ENCODE data around the gene CHST3. TPM values are rescaled to one million over a fixed set of nuclear protein-coding genes. Genes with fewer than 3 reads are reported as not detected.
A peak's percentile ranks its signal among the peaks of the same experiment; 100 is the strongest.

CHST3 gene
- total RNA-seq, 1 donor: 43.1 TPM

- Histone ChIP-seq H3K4me3 (ENCODE audit: insufficient read depth, low read length) (no peak overlapping the region), H2AFZ (ENCODE audit: low read length) (no peak overlapping the region), H3K27me3 (ENCODE audit: insufficient read depth, low read length) (peaks cover 16% of the 10 kb centered on the region), H3K9me3 (ENCODE audit: low read depth, low read length) (no peaks in the 10 kb centered on the region), H3K4me2 (ENCODE audit: insufficient read depth, low read length) (no peak overlapping the region), H3K36me3 (ENCODE audit: insufficient read depth, low read length) (no peaks in the 10 kb centered on the region), H3K79me2 (ENCODE audit: insufficient read depth, low read length) (no peaks in the 10 kb centered on the region), H4K20me1 (ENCODE audit: insufficient read depth, low read length) (no peaks in the 10 kb centered on the region), H3K4me1 (ENCODE audit: insufficient read depth, low read length) (peaks cover 3% of the 10 kb centered on the region), H3K27ac (ENCODE audit: low read depth, low read length) (no peak overlapping the region)
- DNase-seq (ENCODE audit: insufficient read length, low spot score, missing footprints): no peak
- no peak for TF ChIP-seq CTCF (IDR thresholded peaks at IDR 0.05; ENCODE audit: extremely low read depth, low read depth, low read length)
These were observed 37.0 kb upstream of the CHST3 start for GRCh38 chr10:71927159-71927558.

- no peaks in the 10 kb centered on the region for H4K20me1 ChIP-seq (ENCODE audit: insufficient read depth, low read length)
- H3K27me3 ChIP-seq (ENCODE audit: insufficient read depth, low read length): peaks cover 16% of the 10 kb centered on the region
- H3K36me3 ChIP-seq (ENCODE audit: insufficient read depth, low read length): no peaks in the 10 kb centered on the region
- no peak overlapping the region for H2AFZ ChIP-seq (ENCODE audit: low read length)
- no peak for TF ChIP-seq CTCF (IDR thresholded peaks at IDR 0.05; ENCODE audit: extremely low read depth, low read depth, low read length)
- H3K27ac ChIP-seq (ENCODE audit: low read depth, low read length): no peak overlapping the region
- H3K4me1 ChIP-seq (ENCODE audit: insufficient read depth, low read length): peaks cover 3% of the 10 kb centered on the region
- no peak overlapping the region for H3K4me3 ChIP-seq (ENCODE audit: insufficient read depth, low read length)
- no peaks in the 10 kb centered on the region for H3K79me2 ChIP-seq (ENCODE audit: insufficient read depth, low read length)
- peak; percentile 59 for DNase-seq (ENCODE audit: insufficient read length, low spot score, missing footprints)
- H3K9me3 ChIP-seq (ENCODE audit: low read depth, low read length): no peaks in the 10 kb centered on the region
- H3K4me2 ChIP-seq (ENCODE audit: insufficient read depth, low read length): no peak overlapping the region
These were observed 36.2 kb upstream of the CHST3 start for GRCh38 chr10:71927776-71928592.

- H3K36me3 ChIP-seq (ENCODE audit: insufficient read depth, low read length): no peaks in the 10 kb centered on the region
- H3K4me2 ChIP-seq (ENCODE audit: insufficient read depth, low read length): no peak overlapping the region
- H3K27ac ChIP-seq (ENCODE audit: low read depth, low read length): no peak overlapping the region
- no peak for TF ChIP-seq CTCF (IDR thresholded peaks at IDR 0.05; ENCODE audit: extremely low read depth, low read depth, low read length)
- H3K4me1 ChIP-seq (ENCODE audit: insufficient read depth, low read length): peaks cover 3% of the 10 kb centered on the region
- peaks cover 7% of the 10 kb centered on the region for H3K27me3 ChIP-seq (ENCODE audit: insufficient read depth, low read length)
- H3K4me3 ChIP-seq (ENCODE audit: insufficient read depth, low read length): no peak overlapping the region
- no peak overlapping the region for H2AFZ ChIP-seq (ENCODE audit: low read length)
- no peak for DNase-seq (ENCODE audit: insufficient read length, low spot score, missing footprints)
- no peaks in the 10 kb centered on the region for H3K79me2 ChIP-seq (ENCODE audit: insufficient read depth, low read length)
- H4K20me1 ChIP-seq (ENCODE audit: insufficient read depth, low read length): no peaks in the 10 kb centered on the region
- no peaks in the 10 kb centered on the region for H3K9me3 ChIP-seq (ENCODE audit: low read depth, low read length)
These were observed 32.9 kb upstream of the CHST3 start for GRCh38 chr10:71931295-71931694.

- no peak for TF ChIP-seq CTCF (IDR thresholded peaks at IDR 0.05; ENCODE audit: extremely low read depth, low read depth, low read length)
- H2AFZ ChIP-seq (ENCODE audit: low read length): no peak overlapping the region
- DNase-seq (ENCODE audit: insufficient read length, low spot score, missing footprints): no peak
- peaks cover 4% of the 10 kb centered on the region for H3K27me3 ChIP-seq (ENCODE audit: insufficient read depth, low read length)
- no peaks in the 10 kb centered on the region for H4K20me1 ChIP-seq (ENCODE audit: insufficient read depth, low read length)
- no peak overlapping the region for H3K4me3 ChIP-seq (ENCODE audit: insufficient read depth, low read length)
- H3K4me1 ChIP-seq (ENCODE audit: insufficient read depth, low read length): no peaks in the 10 kb centered on the region
- H3K9me3 ChIP-seq (ENCODE audit: low read depth, low read length): no peaks in the 10 kb centered on the region
- H3K79me2 ChIP-seq (ENCODE audit: insufficient read depth, low read length): no peaks in the 10 kb centered on the region
- no peak overlapping the region for H3K4me2 ChIP-seq (ENCODE audit: insufficient read depth, low read length)
- no peaks in the 10 kb centered on the region for H3K36me3 ChIP-seq (ENCODE audit: insufficient read depth, low read length)
- no peak overlapping the region for H3K27ac ChIP-seq (ENCODE audit: low read depth, low read length)
These were observed 30.5 kb upstream of the CHST3 start for GRCh38 chr10:71933651-71934050.

Data from osteoblast (primary cell).